Ishikawa (cell line): ENCODE results near the gene MFSD2A.

ENCODE experiments used
- CEBPB ChIP-seq: IDR thresholded peaks from 2 replicates; pipeline ENCODE4 v1.6.1; 2012
- CREB1 ChIP-seq: IDR thresholded peaks from 2 replicates; pipeline ENCODE4 v1.6.1; 2012; ENCODE audit warnings: low read depth
- EGR1 ChIP-seq: IDR thresholded peaks from 2 replicates; pipeline ENCODE4 v1.6.1; 2012
- EP300 ChIP-seq: IDR thresholded peaks from 2 replicates; pipeline ENCODE4 v1.6.1; 2012; ENCODE audit warnings: borderline replicate concordance
- FOXM1 ChIP-seq: IDR thresholded peaks from 2 replicates; pipeline ENCODE4 v1.6.1; 2012; ENCODE audit warnings: low read depth, borderline replicate concordance
- NFIC ChIP-seq: IDR thresholded peaks from 2 replicates; pipeline ENCODE4 v1.6.1; 2012
- RAD21 ChIP-seq: IDR thresholded peaks from 2 replicates; pipeline ENCODE4 v1.6.1; 2012; ENCODE audit warnings: low read depth
- TAF1 ChIP-seq: IDR thresholded peaks from 2 replicates; pipeline ENCODE4 v1.6.1; 2012; ENCODE audit warnings: low read depth, mild to moderate bottlenecking
- TCF12 ChIP-seq: IDR thresholded peaks from 2 replicates; pipeline ENCODE4 v1.6.1; 2012; ENCODE audit warnings: low read depth
- TEAD4 ChIP-seq: IDR thresholded peaks from 2 replicates; pipeline ENCODE4 v1.6.1; 2012
- YY1 ChIP-seq: IDR thresholded peaks from 2 replicates; pipeline ENCODE4 v1.6.1; 2012; ENCODE audit warnings: low read depth
- ZBTB7A ChIP-seq: IDR thresholded peaks from 2 replicates; pipeline ENCODE4 v1.6.1; 2012; ENCODE audit warnings: low read depth
- TF ChIP-seq, protein P1 (sequence below): IDR thresholded peaks from 2 replicates; pipeline ENCODE4 v1.6.1; 2012
- TF ChIP-seq, protein P2 (sequence below): IDR thresholded peaks from 2 replicates; pipeline ENCODE4 v1.6.1; 2012; ENCODE audit warnings: low read depth, mild to moderate bottlenecking
- TF ChIP-seq, protein P3 (sequence below): IDR thresholded peaks from 2 replicates; pipeline ENCODE4 v1.6.1; 2012

MFSD2A gene

DNA sequence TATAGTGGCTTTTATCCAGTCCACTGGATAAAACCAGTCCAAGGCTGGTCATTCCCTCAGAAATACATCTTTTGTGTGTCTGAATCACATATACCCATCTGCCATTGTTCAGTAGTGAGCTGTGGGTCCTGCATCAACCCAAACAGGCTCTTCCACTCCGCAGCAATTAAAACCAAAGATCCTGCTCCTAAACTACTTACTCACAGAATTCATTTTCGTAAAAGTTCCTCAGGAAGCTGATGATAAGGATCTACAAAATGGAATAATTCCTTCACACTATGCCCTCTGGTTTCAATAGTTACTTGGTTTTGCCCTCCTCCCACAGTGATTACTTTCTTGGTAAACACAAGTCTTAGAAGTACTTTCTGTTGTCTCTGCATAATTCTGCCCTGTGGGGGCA, 5.1 kb upstream of the MFSD2A start:
- TF ChIP-seq TAF1 (no peak), TEAD4 (no peak), EP300 (no peak), RAD21 (no peak)
- TF ChIP-seq, protein P1, sequence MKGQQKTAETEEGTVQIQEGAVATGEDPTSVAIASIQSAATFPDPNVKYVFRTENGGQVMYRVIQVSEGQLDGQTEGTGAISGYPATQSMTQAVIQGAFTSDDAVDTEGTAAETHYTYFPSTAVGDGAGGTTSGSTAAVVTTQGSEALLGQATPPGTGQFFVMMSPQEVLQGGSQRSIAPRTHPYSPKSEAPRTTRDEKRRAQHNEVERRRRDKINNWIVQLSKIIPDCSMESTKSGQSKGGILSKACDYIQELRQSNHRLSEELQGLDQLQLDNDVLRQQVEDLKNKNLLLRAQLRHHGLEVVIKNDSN: no peak

DNA sequence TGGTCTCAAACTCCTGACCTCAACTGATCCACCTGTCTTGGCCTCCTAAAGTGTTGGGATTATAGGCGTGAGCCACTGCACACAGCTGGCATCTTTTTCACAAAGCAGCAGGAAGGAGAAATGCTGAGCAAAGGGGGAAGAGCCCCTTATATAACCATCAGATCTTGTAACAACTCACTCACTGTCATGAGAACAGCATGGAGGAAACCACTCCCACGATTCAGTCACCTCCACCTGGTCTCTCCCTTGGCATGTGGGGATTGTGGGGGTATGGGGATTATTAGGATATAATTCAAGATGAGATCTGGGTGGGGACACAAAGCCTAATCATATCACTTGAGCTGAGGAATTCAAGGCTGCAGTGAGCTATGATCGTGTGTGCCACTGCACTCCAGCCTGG, 3.0 kb upstream of the MFSD2A start:
- TF ChIP-seq TAF1: no peak
- no peak for TF ChIP-seq FOXM1
- TF ChIP-seq TCF12: no peak
- no peak for TF ChIP-seq CREB1
- no peak for TF ChIP-seq CEBPB
- TF ChIP-seq YY1: no peak
- no peak for TF ChIP-seq EP300
- TF ChIP-seq, protein P1: no peak

DNA sequence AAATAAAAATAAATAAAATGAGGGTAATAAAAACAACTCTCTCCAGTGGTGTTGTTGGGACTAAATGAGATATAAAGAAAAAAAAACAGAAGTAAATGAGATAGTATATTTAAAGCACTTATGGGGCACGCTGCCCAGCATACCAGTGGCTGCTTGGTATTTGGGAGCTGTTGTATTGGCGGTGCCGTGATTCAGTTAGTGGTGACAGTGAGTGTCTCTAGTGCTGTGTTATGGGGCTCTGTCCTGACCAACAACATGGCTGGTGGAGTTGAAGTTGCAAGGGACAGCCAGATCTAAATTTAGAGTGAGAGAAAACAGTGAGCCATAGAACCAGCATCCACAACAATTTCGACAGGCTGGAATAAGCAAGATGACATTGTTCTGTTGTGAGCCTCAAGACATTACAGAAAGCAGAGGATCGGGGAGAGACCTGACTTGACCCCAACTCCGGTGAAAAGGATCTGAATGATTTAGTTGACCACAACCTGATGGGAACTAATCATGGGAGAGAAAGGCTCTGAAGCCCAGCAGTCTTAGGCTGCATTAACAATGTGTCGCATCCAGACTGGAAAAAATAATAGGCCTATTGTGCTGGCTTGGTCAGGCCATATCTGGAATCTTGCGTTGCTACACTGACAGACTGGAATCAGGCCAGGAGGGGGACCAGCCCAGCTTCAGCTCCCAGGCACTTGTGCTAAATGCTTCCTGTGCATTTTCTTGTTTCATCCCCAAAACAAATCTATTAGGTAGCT, 2.4 kb upstream of the MFSD2A start:
- TF ChIP-seq TCF12 (peak; percentile 33; the same call in 1 of the 2 replicates), TEAD4 (no peak), ZBTB7A (no peak), EP300 (peak; percentile 68; the same call in 1 of the 2 replicates), NFIC (peak; percentile 40)
- TF ChIP-seq, protein P2, sequence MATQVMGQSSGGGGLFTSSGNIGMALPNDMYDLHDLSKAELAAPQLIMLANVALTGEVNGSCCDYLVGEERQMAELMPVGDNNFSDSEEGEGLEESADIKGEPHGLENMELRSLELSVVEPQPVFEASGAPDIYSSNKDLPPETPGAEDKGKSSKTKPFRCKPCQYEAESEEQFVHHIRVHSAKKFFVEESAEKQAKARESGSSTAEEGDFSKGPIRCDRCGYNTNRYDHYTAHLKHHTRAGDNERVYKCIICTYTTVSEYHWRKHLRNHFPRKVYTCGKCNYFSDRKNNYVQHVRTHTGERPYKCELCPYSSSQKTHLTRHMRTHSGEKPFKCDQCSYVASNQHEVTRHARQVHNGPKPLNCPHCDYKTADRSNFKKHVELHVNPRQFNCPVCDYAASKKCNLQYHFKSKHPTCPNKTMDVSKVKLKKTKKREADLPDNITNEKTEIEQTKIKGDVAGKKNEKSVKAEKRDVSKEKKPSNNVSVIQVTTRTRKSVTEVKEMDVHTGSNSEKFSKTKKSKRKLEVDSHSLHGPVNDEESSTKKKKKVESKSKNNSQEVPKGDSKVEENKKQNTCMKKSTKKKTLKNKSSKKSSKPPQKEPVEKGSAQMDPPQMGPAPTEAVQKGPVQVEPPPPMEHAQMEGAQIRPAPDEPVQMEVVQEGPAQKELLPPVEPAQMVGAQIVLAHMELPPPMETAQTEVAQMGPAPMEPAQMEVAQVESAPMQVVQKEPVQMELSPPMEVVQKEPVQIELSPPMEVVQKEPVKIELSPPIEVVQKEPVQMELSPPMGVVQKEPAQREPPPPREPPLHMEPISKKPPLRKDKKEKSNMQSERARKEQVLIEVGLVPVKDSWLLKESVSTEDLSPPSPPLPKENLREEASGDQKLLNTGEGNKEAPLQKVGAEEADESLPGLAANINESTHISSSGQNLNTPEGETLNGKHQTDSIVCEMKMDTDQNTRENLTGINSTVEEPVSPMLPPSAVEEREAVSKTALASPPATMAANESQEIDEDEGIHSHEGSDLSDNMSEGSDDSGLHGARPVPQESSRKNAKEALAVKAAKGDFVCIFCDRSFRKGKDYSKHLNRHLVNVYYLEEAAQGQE: no peak
- TF ChIP-seq, protein P3, sequence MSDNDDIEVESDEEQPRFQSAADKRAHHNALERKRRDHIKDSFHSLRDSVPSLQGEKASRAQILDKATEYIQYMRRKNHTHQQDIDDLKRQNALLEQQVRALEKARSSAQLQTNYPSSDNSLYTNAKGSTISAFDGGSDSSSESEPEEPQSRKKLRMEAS: no peak

DNA sequence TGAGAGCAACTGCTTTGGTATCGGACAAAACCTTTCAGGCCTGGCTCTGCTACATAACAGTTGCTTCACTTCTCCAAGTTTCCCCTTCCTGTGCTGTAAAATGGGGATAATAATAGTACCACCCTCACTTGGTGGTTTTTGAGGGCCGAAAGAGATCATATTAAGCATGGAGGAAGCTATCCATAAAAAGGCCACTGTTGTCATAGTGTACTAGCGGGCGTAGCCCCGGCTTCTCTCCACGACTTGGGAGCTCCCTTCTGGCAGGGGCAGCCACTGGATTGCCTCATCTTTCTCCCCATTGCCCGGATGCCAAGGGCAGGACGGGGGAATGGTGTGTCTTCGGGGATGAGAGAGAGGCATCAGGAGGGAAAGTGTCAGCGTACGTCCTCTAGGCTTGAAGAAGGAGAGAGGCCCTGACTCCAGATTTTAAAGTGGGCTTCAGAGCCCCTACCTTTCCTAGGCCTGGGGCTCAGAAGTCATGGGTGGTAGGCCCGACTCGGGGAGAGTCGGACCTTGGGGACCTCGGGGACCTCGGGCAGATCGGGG, 548 bp upstream of the MFSD2A start:
- no peak for TF ChIP-seq YY1
- no peak for TF ChIP-seq EP300
- TF ChIP-seq RAD21: no peak
- TF ChIP-seq TEAD4: no peak
- TF ChIP-seq NFIC: no peak
- no peak for TF ChIP-seq CEBPB
- TF ChIP-seq, protein P3: no peak
- TF ChIP-seq, protein P1: no peak
- no peak for TF ChIP-seq TCF12
- TF ChIP-seq, protein P2: no peak
- no peak for TF ChIP-seq FOXM1
- TF ChIP-seq ZBTB7A: no peak
- no peak for TF ChIP-seq CREB1
- no peak for TF ChIP-seq TAF1
- TF ChIP-seq EGR1: no peak

DNA sequence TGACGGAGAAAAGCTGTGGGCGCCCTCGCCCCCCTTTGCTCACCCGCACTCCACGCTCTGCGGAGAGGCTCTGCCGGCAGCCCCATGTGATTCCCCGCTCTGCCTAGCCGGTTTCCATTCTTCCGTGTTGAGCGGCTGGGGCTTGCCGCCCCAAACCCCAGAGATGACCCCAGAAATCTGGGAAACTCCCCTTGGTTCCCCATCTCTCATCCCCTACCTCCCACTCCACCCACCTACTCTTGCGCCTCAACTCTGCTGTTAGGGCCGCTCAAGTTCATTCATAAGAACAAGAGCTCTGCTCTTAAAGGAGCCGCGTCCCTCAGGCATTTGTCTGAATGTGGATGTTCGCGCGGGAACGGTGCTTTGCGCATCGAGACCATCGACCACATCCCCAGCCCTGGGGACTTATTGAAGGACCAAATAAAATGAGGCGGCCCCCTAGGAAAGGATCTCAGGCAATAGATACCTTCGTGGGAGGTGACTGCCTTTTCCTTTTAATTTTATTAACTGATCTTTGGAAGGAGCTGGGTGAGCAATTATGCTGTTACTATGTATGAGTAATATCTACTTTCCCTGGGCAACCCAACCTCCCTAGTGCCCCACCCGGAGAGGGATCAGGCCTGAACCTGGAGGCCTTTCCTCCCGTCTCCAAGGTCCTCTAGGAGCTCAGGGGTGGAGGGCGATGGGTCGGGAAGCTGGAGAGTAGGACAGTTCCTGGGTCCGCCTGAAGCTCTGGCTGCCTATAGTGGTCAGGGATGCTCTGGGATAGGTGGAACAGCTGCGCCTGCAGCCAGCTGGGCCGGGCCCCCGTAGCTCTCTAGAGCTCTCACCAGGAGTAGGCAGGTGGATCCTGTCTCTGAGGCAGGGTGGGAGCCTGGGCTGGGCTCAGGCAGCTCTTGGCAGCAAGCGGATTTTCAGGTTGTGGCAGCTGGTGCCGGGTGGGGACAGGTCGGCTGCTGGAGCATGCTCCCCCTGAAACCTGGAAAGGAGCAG, 898 bp downstream of the MFSD2A start:
- TF ChIP-seq, protein P1: peak; percentile 28; the same call in 1 of the 2 replicates
- peak; percentile 67 for TF ChIP-seq EGR1
- TF ChIP-seq ZBTB7A: peak; percentile 49; the same call in 1 of the 2 replicates
- TF ChIP-seq, protein P3: peak; percentile 85
- TF ChIP-seq CREB1: no peak
